ENCODE measurements around the gene ARRDC4. TPM values are rescaled to one million over a fixed set of nuclear protein-coding genes. Genes with fewer than 3 reads are reported as not detected.

ARRDC4 gene
- total and polyA plus RNA-seq, 2 of the 8 experiments (the other 6 are each of a cell fraction or from before 2014, with no cell fraction given): 3.5 to 3.8 TPM

GRCh38 chr15:97976766-97977503 lies 16.4 kb downstream of the ARRDC4 start:
- Histone ChIP-seq H3K23ac (ENCODE audit: insufficient read length) (no peak overlapping the region), H3K36me3 (ENCODE audit: control insufficient read depth in 2 of 4, insufficient read depth in 4 of 4, low read length in 3 of 4) (peaks cover 0 to 4% (median under 1%) of the 10 kb centered on the region in 4 experiments; a peak in 1 of 8 replicates), H2AFZ (ENCODE audit: low read length) (no peak overlapping the region), H4K91ac (replicated peaks; ENCODE audit: insufficient read length, low read length) (no peak overlapping the region), H3K79me1 (ENCODE audit: low read depth, low read length) (no peaks in the 10 kb centered on the region), H2BK15ac (ENCODE audit: low read length) (no peak overlapping the region), H3K27ac (ENCODE audit: low read depth, low read length) (no peak overlapping the region), H3K27me3 (replicated peaks in 1 of 4; ENCODE audit: control insufficient read depth in 3 of 4, extremely low read depth in 1 of 4, insufficient read depth in 3 of 4, low read length in 3 of 4) (no peaks in the 10 kb centered on the region), H3K4me3 (ENCODE audit: extremely low read depth in 1 of 4, insufficient read depth in 2 of 4, low read depth in 3 of 4, low read length in 4 of 4) (no peak overlapping the region), H2BK20ac (ENCODE audit: low read length) (no peak overlapping the region), H3K9ac (replicated peaks in 1 of 4; ENCODE audit: extremely low read depth in 1 of 4, low read depth in 3 of 4, low read length in 3 of 4) (no peak overlapping the region), H2BK12ac (ENCODE audit: low read depth, low read length) (no peak overlapping the region), H3K56ac (replicated peaks; ENCODE audit: insufficient read length, low read depth, low read length) (no peak overlapping the region), H4K8ac (ENCODE audit: extremely low read depth, insufficient read depth, low read length) (no peak overlapping the region), H3K4ac (replicated peaks; ENCODE audit: insufficient read length, low read depth, low read length) (no peak overlapping the region), H2BK5ac (ENCODE audit: low read depth, low read length) (no peak overlapping the region), H4K5ac (ENCODE audit: insufficient read length, low read depth, low read length) (no peak overlapping the region), H3K18ac (ENCODE audit: extremely low read depth, low read length) (no peak overlapping the region), H3K9me3 (ENCODE audit: insufficient read depth in 2 of 2, low read depth in 1 of 2, low read length in 1 of 2) (no peaks in the 10 kb centered on the region), H3K4me2 (ENCODE audit: insufficient read depth in 1 of 2, low read depth in 2 of 2, low read length in 2 of 2) (no peak overlapping the region), H4K20me1 (replicated peaks in 1 of 2; ENCODE audit: control insufficient read depth in 1 of 2, insufficient read depth in 2 of 2, low read length in 2 of 2) (no peaks in the 10 kb centered on the region), H3K23me2 (ENCODE audit: low read depth, low read length) (no peaks in the 10 kb centered on the region), H2AK5ac (ENCODE audit: low read depth, low read length) (no peak overlapping the region), H3K79me2 (ENCODE audit: control insufficient read depth in 1 of 2, insufficient read depth in 2 of 2, low read length in 2 of 2) (no peaks in the 10 kb centered on the region), H2BK120ac (replicated peaks; ENCODE audit: low read depth, low read length) (no peak overlapping the region), H3K4me1 (replicated peaks in 1 of 4; ENCODE audit: control insufficient read depth in 3 of 4, insufficient read depth in 4 of 4, low read length in 3 of 4) (no peaks in the 10 kb centered on the region), H3K14ac (ENCODE audit: insufficient read length) (no peak overlapping the region)
- CTCF ChIA-PET (ENCODE audit: partially characterized antibody): interaction anchor here (0.9 to 2.7 kb wide), 4 partner anchors 20 to 109 kb away, joined by 3 to 14 read pairs (median 6); no protein-coding TSS in a partner anchor
- no peak for DNase-seq (ENCODE audit: low read depth in 1 of 2, low spot score in 2 of 2)
- FAIRE-seq: no peak
- POLR2A ChIA-PET (ENCODE audit: partially characterized antibody): no interaction called here
- 92% methylated on average over 10 of the region's 10 CpGs; no CpG with 5 or more reads in 1 of the 2 experiments for WGBS, 2 experiments (ENCODE audit: extremely low coverage in 1 of 2, insufficient coverage in 1 of 2, insufficient read length in 1 of 2, insufficient replicate concordance in 2 of 2, low coverage in 1 of 2, low lambda C conversion rate in 2 of 2, missing lambda C conversion rate in 1 of 2)
- TF ChIP-seq TCF12 (IDR thresholded peaks at IDR 0.05; ENCODE audit: low read depth, low read length) (no peak), KDM4A (IDR thresholded peaks at IDR 0.05; ENCODE audit: low read depth, low read length, severe bottlenecking) (no peak), RXRA (IDR thresholded peaks at IDR 0.05; ENCODE audit: insufficient read depth, low read depth, low read length) (no peak), SRF (IDR thresholded peaks at IDR 0.05; ENCODE audit: low read depth, low read length) (no peak), SAP30 (IDR thresholded peaks at IDR 0.05; ENCODE audit: insufficient read depth, insufficient replicate concordance, low read length) (no peak), CBX5 (IDR thresholded peaks at IDR 0.05; ENCODE audit: low read depth, low read length) (no peak), SP1 (IDR thresholded peaks at IDR 0.05; ENCODE audit: low read depth, low read length) (no peak), ATF3 (IDR thresholded peaks at IDR 0.05; ENCODE audit: insufficient read depth, low read depth, low read length) (no peak), RAD21 (IDR thresholded peaks at IDR 0.05 in 1 of 2, conservative IDR thresholded peaks at IDR 0.05 in 1 of 2; ENCODE audit: low read depth in 2 of 2, low read length in 2 of 2) (no peak), PHF8 (conservative IDR thresholded peaks at IDR 0.05; ENCODE audit: low read depth, low read length) (no peak), CREB1 (IDR thresholded peaks at IDR 0.05) (no peak), CHD2 (IDR thresholded peaks at IDR 0.05; ENCODE audit: low read length) (no peak), SUZ12 (IDR thresholded peaks at IDR 0.05; ENCODE audit: low read length) (no peak)

Measured in H1 (cell line).